ENCODE results near the gene KCTD21. TPM values are rescaled to one million over a fixed set of nuclear protein-coding genes. Genes with fewer than 3 reads are reported as not detected.

KCTD21 gene
- total and polyA plus RNA-seq, 10 of the 15 experiments (the other 5 are each of a cell fraction or from before 2014, with no cell fraction given) = 0.63 to 5.4 (median 3.6) TPM

DNA sequence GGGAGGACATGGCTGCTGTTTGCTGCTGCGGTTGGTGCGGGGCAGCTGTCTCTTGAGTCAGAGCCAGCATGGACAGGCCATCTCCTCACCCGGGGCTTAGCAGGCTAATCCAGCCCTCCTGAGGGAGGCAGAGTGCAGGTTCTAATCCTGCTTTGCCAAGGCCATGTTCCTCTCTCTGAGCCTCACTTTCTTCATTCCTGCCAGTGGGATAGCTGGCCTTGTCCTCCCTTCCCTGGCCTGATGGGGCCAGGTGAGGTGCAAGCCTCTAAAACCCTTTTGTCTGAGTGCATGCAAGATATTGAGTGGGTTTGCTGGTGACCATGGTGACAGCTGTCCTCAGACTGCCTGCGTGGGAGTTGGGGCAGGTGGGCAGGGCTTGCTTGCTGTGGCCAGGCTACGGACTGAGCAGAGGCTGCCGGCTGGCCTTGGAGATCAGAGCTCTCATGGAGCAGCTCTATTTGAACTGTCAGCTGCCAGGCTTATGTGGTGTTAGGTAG, 3.8 kb upstream of the KCTD21 start:
- H3K79me2 ChIP-seq (ENCODE audit: control insufficient read depth, insufficient read depth, low read length) = no peaks in the 10 kb centered on the region
- H3K4me3 ChIP-seq = no peak overlapping the region
- no TSS peak for BruUV-seq (replicated peaks)
- FAIRE-seq (no peak), DNase-seq (ENCODE audit: low read depth, low spot score) (no peak), ATAC-seq (no peak)
- H3K36me3 ChIP-seq (ENCODE audit: control insufficient read depth in 2 of 2, insufficient read depth in 2 of 2, low read length in 1 of 2) = no peaks in the 10 kb centered on the region
- in situ Hi-C loops (cut with MboI) = no loop called here
- no peaks in the 10 kb centered on the region for H3K27me3 ChIP-seq (replicated peaks in 1 of 2; ENCODE audit: control insufficient read depth in 2 of 2, insufficient read depth in 2 of 2, low read length in 1 of 2)
- H3K9ac ChIP-seq (ENCODE audit: control insufficient read depth, insufficient read depth, low read length) = no peak overlapping the region
- H3K27ac ChIP-seq (ENCODE audit: control insufficient read depth, insufficient read depth) = no peak overlapping the region
- H3K4me2 ChIP-seq (ENCODE audit: control insufficient read depth, insufficient read depth) = 0 out of 2 replicates have a peak overlapping the region, but pooled peaks have one; percentile 17
- no peaks in the 10 kb centered on the region; the same call in 2 of the 3 replicates for H3K9me3 ChIP-seq (replicated peaks; ENCODE audit: control insufficient read depth, insufficient read depth, low read length)
- peaks cover 12% of the 10 kb centered on the region for H3K4me1 ChIP-seq (ENCODE audit: control insufficient read depth, insufficient read depth, low read length)
- H2AFZ ChIP-seq (ENCODE audit: control insufficient read depth, low read depth, low read length) = no peak overlapping the region
- H4K20me1 ChIP-seq (ENCODE audit: control insufficient read depth, insufficient read depth) = no peaks in the 10 kb centered on the region
- ChIA-PET SMC1A (ENCODE audit: uncharacterized antibody, unreplicated experiment) (no interaction called here), POLR2A (no interaction called here), CTCF (no interaction called here), RAD21 (ENCODE audit: unreplicated experiment) (no interaction called here)
- intact Hi-C loops (cut with micrococcal nuclease; ENCODE audit: unreplicated experiment) = no loop called here
- 96% methylated on average over 6 of the region's 6 CpGs for WGBS (ENCODE audit: insufficient coverage, insufficient replicate concordance, low lambda C conversion rate, missing lambda C conversion rate)
- TF ChIP-seq, protein P1, sequence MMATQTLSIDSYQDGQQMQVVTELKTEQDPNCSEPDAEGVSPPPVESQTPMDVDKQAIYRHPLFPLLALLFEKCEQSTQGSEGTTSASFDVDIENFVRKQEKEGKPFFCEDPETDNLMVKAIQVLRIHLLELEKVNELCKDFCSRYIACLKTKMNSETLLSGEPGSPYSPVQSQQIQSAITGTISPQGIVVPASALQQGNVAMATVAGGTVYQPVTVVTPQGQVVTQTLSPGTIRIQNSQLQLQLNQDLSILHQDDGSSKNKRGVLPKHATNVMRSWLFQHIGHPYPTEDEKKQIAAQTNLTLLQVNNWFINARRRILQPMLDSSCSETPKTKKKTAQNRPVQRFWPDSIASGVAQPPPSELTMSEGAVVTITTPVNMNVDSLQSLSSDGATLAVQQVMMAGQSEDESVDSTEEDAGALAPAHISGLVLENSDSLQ (IDR thresholded peaks at IDR 0.05) = no peak
- TF ChIP-seq NR2F1 (conservative IDR thresholded peaks at IDR 0.05) = no peak
- no peak for TF ChIP-seq STAT3 (IDR thresholded peaks at IDR 0.05; ENCODE audit: low read depth, low read length)
- TF ChIP-seq TCF12 (IDR thresholded peaks at IDR 0.05; ENCODE audit: low read depth, low read length) = 0 out of 2 replicates have a peak, but pooled peaks have one; percentile 23
- TF ChIP-seq ASH2L (IDR thresholded peaks at IDR 0.05; ENCODE audit: borderline replicate concordance, low read depth) = no peak
- no peak for TF ChIP-seq ZNF384 (IDR thresholded peaks at IDR 0.05; ENCODE audit: borderline replicate concordance, low read depth, low read length)

All from GM12878 (cell line).